ENCODE measurements around the gene EIF1AX. TPM values are rescaled to one million over a fixed set of nuclear protein-coding genes. Genes with fewer than 3 reads are reported as not detected.

EIF1AX gene
- total and polyA plus RNA-seq, 2 of the 13 experiments (the other 11 are each of a cell fraction or from before 2014, with no cell fraction given), result 35.1 to 82.7 TPM

DNA sequence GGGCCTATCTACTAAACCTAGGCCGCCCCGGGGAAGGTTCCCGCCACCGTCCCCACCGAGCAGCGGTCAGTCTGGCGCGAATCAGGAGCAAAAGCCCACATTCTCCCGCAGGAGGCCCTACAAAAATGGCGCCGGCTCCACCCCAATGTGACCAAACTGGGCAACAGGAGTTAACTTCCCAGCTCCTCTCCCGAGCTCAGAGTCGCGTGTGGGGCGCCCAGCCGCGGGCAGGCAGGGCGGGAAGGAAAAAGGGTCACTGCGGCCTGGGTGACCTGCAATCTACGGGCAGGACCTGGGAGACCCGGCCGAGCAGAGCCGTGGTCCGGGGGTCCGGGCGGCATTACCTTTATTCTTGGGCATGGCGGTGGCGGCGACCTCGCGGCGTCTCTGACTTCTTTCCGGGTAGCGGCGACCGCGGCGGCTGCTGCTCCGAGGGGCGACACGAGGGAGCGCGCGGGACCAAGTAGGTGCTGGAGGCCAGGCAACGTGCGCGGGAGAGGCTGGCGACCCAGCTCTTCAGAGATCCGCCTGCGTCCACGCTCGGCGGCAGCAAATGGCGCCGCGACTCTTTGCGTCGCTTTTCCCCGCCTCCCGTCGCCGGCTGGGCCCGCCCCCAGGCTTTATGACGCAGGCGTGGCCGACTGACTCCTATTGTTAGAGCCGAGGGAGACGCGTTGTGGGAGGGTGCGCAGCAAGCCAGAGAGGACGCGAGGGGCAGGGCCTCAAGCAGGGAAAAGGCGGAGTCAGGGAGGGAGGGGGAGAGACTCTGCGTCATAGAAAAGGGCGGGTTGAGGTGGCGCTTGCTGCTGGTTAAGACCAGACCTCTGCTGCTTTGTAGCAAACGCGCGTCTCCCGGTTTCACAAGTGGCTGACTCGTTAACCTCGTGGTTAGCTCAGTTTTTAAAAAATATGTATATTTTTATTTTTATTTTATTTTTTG, at the start of gene EIF1AX (continued):
- TF ChIP-seq MTA1 (CRISPR knock-in tag; IDR thresholded peaks at IDR 0.05; ENCODE audit: borderline replicate concordance) (no peak), ZNF598 (CRISPR knock-in tag; IDR thresholded peaks at IDR 0.05; ENCODE audit: borderline replicate concordance) (no peak), YEATS4 (CRISPR knock-in tag; IDR thresholded peaks at IDR 0.05; ENCODE audit: borderline replicate concordance) (peak; percentile 35; the same call in 1 of the 2 replicates), CBFB (CRISPR knock-in tag; IDR thresholded peaks at IDR 0.05) (no peak), RAD21 (CRISPR knock-in tag; IDR thresholded peaks at IDR 0.05) (0 out of 2 replicates have a peak, but pooled peaks have one; percentile 22), POLR2G (IDR thresholded peaks at IDR 0.05; ENCODE audit: low read depth, low read length) (peak; percentile 73), RARA (CRISPR knock-in tag; IDR thresholded peaks at IDR 0.05) (no peak), SIX4 (CRISPR knock-in tag; IDR thresholded peaks at IDR 0.05) (no peak), MXI1 (IDR thresholded peaks at IDR 0.05; ENCODE audit: borderline replicate concordance, low read depth, low read length) (peak; percentile 55; the same call in 1 of the 3 replicates), ZMAT3 (CRISPR knock-in tag; conservative IDR thresholded peaks at IDR 0.05) (no peak), ZFAT (CRISPR knock-in tag; conservative IDR thresholded peaks at IDR 0.05) (no peak), NFE2 (CRISPR knock-in tag; IDR thresholded peaks at IDR 0.05) (no peak), ZNF569 (CRISPR knock-in tag; IDR thresholded peaks at IDR 0.05; ENCODE audit: borderline replicate concordance) (no peak), ZFX (CRISPR knock-in tag; IDR thresholded peaks at IDR 0.05; ENCODE audit: low read depth) (peak; percentile 59), ZNF101 (CRISPR knock-in tag; IDR thresholded peaks at IDR 0.05; ENCODE audit: borderline replicate concordance, low read depth) (no peak), ZNF207 (IDR thresholded peaks at IDR 0.05; ENCODE audit: borderline replicate concordance) (no peak), KAT8 (CRISPR knock-in tag; IDR thresholded peaks at IDR 0.05) (peak; percentile 36; the same call in 1 of the 2 replicates), BORCS8-MEF2B (CRISPR knock-in tag; IDR thresholded peaks at IDR 0.05) (no peak), SP2 (CRISPR knock-in tag; IDR thresholded peaks at IDR 0.05) (peak; percentile 22; the same call in 1 of the 2 replicates), SUZ12 (IDR thresholded peaks at IDR 0.05; ENCODE audit: low read depth, low read length) (no peak), SAP130 (CRISPR knock-in tag; IDR thresholded peaks at IDR 0.05; ENCODE audit: low read depth) (peak; percentile 73; the same call in 1 of the 2 replicates), PHF20 (CRISPR knock-in tag; IDR thresholded peaks at IDR 0.05) (no peak), AGO2 (optimal IDR thresholded peaks at IDR 0.05; ENCODE audit: low read depth, low read length) (peak; percentile 60)
- TF ChIP-seq, protein P1, sequence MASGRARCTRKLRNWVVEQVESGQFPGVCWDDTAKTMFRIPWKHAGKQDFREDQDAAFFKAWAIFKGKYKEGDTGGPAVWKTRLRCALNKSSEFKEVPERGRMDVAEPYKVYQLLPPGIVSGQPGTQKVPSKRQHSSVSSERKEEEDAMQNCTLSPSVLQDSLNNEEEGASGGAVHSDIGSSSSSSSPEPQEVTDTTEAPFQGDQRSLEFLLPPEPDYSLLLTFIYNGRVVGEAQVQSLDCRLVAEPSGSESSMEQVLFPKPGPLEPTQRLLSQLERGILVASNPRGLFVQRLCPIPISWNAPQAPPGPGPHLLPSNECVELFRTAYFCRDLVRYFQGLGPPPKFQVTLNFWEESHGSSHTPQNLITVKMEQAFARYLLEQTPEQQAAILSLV (CRISPR knock-in tag; IDR thresholded peaks at IDR 0.05; ENCODE audit: borderline replicate concordance), result no peak
- TF ChIP-seq, protein P2, sequence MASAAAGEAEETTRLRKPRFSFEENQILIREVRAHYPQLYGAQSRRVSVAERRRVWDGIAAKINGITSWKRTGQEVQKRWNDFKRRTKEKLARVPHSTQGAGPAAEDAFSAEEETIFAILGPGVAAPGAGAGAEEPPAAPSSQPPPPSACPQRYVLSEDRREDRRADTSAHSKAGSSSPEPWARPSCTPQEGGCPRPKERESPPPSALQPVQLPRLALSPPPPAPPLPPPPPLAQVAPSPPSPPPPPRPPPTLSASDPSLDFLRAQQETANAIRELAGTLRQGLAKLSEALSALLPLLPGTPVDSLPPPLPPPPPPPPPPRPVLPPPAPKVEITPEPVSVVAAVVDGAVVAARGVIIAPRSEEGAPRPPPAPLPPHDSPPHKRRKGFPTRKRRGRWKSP (CRISPR knock-in tag; IDR thresholded peaks at IDR 0.05), result 0 out of 2 replicates have a peak, but pooled peaks have one; percentile 26
- TF ChIP-seq, protein P3, sequence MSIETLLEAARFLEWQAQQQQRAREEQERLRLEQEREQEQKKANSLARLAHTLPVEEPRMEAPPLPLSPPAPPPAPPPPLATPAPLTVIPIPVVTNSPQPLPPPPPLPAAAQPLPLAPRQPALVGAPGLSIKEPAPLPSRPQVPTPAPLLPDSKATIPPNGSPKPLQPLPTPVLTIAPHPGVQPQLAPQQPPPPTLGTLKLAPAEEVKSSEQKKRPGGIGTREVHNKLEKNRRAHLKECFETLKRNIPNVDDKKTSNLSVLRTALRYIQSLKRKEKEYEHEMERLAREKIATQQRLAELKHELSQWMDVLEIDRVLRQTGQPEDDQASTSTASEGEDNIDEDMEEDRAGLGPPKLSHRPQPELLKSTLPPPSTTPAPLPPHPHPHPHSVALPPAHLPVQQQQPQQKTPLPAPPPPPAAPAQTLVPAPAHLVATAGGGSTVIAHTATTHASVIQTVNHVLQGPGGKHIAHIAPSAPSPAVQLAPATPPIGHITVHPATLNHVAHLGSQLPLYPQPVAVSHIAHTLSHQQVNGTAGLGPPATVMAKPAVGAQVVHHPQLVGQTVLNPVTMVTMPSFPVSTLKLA (IDR thresholded peaks at IDR 0.05), result 0 out of 2 replicates have a peak, but pooled peaks have one; percentile 7
